Ovary (tissue), 3 donors: ENCODE results near the gene ABCC12.
"Not testable (repeated sequence)": the region's sequence is repeated elsewhere in the genome, so short reads cannot be mapped to it uniquely, and the experiment has no call there.

Experiments
- CTCF ChIP-seq, 3 donors: fragments of 450-650 bp in 2 of 3; fragments of 200-600 bp in 1 of 3; IDR thresholded peaks; one replicate each; pipeline versions ENCODE4 v1.5.1 to v1.8.0; 2016 to 2022; ENCODE audit warnings: antibody characterized with exemption in 3 of 3, mild to moderate bottlenecking in 1 of 3
- POLR2A ChIP-seq: fragments of 450-650 bp; IDR thresholded peaks from one replicate; pipeline ENCODE4 v1.6.1; 2017; ENCODE audit warnings: antibody characterized with exemption, mild to moderate bottlenecking, moderate library complexity
- donor health status: DM: no; HTN: no; CAD: no.

DNA sequence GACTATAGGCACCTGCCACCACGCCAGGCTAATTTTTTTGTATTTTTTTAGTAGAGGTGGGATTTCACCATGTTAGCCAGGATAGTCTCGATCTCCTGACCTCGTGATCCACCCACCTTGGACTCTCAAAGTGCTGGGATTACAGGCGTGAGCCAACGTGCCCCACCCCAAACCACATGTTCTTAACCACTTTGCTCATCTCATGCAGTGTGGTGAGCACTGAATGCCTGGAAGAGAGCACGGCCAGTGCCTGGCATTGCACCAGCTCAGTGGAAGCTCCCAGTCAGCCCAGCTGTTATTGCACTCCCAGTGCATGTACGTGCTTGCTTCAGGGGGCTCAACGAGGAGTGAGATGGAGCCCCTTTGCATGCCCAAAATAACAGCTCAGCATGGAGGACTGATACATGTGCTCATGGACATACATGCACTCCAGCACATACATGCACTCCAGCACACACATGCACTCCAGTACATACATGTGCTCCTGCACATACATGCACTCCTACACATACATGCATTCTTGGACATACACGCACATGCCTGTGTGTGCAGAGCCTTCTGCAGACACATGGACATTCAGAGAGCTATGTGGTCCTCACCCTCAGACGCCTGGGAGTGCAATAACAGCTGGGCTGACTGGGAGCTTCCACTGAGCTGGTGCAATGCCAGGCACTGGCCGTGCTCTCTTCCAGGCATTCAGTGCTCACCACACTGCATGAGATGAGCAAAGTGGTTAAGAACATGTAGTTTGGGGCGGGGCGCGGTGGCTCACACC lies 26.1 kb upstream of the ABCC12 start:
- TF ChIP-seq CTCF (IDR thresholded peaks at IDR 0.05); POLR2A: not testable (repeated sequence)
